ENCODE results near the gene LDAH.

LDAH gene

GRCh38 chr2:20667531-20668401, 155.1 kb downstream of the LDAH start:
- no peak for DNase-seq (ENCODE audit: low read depth in 2 of 2)

DNA sequence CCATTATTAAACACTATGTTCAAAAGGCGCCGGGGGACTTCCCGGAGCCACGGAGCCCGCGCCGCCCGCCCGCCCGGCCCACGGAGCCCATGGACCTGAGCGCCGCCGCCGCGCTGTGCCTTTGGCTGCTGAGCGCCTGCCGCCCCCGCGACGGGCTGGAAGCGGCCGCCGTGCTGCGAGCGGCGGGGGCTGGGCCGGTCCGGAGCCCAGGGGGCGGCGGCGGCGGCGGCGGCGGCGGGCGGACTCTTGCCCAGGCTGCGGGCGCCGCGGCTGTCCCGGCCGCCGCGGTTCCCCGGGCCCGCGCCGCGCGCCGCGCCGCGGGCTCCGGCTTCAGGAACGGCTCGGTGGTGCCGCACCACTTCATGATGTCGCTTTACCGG, 155.8 kb downstream of the LDAH start:
- no peak for DNase-seq (ENCODE audit: low read depth in 2 of 2)

DNA sequence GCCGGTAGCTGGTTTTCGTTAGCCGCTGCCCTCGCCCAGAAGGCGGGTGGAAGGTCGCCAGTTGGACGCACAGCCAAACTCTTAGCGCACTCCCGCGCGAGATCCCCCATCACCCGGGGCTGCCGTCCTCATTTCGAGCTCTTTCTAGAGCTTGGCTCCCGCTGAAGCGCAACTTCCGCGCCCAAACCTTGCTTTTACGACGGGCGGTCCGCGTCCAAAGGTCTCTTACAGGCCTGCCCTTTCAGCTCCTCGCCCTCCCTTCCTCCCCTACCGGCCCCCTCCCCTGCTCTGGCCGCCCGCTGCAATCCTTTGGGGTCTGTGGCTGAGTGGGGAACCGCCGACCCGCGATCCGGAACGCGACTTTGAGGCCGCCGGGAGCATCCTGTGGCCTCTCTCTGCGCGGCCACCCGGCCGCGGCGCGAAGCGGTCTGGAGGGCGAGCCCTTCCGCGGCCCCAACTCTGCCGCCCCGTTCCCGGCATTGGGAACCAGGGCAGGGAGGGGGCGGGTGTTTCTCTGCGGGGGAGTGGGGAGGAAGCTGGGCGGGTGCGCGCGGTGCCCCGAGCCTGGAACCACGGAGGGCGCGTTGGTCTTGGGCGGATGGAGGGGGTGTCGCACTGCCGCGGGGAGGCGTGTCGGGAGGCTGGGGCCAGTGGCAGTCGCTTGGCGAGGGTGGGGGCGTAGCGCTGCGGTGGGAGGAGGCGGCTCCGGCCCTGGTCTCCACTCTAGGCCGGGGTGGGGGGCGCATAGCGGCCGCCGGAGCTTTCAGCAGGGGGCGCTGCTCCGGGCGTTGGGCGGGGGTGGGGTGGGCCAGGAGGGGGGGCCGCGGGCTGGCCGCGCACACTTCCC, 156.4 kb downstream of the LDAH start, which contains the start of gene GDF7:
TSS of gene GDF7 (plus strand) at position 841 of the 847 bp plus-strand sequence. CDS start 96 bp downstream, outside the sequence.
- no peak for DNase-seq (ENCODE audit: low read depth in 2 of 2)

- no peak for DNase-seq (ENCODE audit: low read depth in 2 of 2)
These were observed 156.9 kb downstream of the LDAH start for GRCh38 chr2:20666005-20666303.

DNA sequence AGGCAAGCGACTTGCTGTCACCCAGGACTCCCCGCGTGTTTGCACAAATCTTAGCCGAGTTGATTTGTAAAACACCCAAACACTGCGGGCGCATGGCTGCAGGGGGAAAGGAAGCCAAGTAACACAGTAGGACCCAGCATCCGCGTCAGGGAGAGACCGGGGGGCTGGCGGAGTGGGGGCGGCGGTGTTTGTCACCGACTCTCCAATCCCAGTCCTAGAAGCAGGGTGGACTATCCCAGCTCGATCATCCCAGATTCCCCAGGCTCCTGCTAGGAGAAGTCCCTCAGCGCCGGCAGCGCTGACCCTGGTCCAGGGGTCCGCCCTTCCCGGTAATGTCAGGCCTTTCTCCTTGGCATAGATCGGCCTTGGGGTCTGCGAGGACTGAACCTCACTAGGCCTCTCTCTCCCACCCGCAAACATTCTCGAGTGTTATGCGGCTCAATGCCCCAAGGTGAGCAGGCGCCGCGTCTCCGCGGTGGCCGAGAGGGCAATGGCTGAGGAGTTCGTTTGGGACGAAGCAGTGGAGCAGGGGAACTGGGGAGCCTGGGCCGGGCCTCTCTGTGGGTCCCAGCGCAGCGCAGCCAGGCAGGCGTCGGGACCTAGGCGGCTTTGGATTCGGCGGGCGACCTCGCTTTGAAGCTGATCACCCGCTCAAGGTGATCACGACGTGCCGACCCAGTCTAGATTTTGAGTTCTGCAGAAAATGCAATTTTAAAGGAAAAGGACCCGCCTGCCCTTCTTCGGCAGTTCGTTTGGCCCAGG, 157.5 kb downstream of the LDAH start:
- no peak for DNase-seq (ENCODE audit: low read depth in 2 of 2)

GRCh38 chr2:20664431-20665242, 158.3 kb downstream of the LDAH start:
- DNase-seq (ENCODE audit: low read depth in 2 of 2), result no peak

DNA sequence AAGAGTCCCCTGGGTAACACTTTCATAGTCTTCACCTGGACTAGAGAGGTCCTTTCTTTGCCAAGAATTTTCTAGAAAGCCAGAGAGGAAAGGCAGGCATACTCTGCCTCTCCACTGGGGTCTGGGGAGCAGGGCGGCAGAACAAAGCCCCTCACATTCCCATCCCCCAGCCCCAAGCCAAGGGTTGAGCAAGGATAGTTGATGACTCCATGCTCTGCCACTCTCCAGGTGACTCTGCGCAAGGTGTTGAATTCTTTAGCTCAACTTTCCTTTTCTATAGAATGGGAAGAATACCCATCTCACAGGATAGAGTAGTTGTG, 158.9 kb downstream of the LDAH start:
- no peak for DNase-seq (ENCODE audit: low read depth in 2 of 2)

GRCh38 chr2:20663196-20664070, 159.5 kb downstream of the LDAH start:
- DNase-seq (ENCODE audit: low read depth in 2 of 2), result no peak

- no peak for DNase-seq (ENCODE audit: low read depth in 2 of 2)
These were observed 160.5 kb downstream of the LDAH start for GRCh38 chr2:20662308-20662937.

- DNase-seq (ENCODE audit: low read depth in 2 of 2), result peak; percentile 34 to 45
These were observed 161.2 kb downstream of the LDAH start for GRCh38 chr2:20661421-20662307.

DNA sequence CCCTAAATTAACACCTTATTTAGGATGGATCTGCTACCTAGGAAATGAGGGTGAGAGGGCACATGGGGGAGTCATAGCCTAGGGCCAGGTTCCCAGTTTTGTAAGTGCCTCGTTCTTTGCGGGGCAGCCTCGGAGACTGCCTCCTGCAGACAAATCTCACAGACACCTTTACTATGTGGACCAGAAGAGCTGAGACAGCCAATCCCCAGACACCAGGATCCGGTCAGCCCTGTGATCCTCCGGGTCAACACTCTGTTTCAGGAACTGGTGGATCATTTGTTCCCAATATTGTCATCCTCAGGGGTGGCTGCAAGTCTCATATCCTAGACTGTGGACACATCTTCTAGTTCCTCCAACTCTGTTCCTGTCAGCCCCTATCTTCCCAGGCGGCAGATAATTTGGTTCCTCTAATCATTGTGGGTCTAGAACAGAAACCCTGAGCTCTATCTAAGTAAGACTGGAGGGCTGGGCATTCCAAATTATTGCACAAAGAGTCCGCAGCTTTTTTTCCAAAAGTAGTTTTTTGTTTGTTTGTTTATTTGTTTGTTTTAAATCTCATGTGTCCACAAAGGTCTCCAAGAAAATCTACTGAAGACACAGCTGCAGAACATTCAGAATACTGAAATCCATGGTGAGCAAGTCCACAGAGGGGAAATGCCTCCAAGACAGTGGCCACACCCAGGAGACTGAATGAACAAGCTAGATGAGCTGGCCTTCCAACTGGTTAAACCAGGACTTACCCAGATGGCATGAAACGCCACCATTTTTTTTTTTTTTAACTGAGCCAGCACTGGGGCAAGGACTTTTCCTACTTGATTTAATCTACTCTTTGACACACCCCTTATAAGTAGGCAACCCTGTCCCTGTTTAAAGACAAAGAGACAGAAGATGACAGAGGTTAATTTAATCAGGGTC, 162.1 kb downstream of the LDAH start:
- DNase-seq (ENCODE audit: low read depth in 2 of 2), result no peak

DNA sequence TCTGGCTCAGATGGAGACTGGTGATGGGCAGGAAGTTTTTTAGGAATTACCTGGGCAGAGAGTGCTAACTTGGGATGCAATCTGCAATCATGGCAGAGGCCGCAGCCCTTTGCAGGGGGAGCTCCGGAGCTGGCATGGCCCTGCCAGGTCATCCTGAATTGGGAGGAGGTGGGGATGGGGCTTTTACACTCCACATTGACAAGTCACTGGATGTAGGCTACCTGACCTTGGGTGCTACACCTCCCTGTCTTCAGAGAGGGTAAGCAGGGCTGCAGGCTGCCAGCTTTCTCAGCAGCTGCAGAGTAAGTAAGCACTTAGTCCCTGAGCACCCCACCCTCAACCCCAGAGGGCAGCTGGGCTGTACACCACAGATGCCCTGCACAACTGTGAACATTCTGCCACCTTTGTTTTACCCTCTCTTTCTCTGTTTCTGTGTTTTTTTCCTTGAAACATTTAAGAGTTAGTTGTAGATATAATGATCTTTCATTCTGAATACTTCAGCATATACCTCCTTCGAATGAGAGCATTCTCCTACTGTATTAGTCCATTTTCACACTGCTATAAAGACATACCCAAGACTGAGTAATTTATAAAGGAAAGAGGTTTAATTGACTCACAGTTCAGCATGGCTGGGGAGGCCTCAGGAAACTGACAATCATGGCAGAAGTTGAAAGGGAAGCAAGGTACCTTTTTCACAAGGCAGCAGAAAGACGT, 165.2 kb downstream of the LDAH start:
- DNase-seq (ENCODE audit: low read depth in 2 of 2), result no peak

DNA sequence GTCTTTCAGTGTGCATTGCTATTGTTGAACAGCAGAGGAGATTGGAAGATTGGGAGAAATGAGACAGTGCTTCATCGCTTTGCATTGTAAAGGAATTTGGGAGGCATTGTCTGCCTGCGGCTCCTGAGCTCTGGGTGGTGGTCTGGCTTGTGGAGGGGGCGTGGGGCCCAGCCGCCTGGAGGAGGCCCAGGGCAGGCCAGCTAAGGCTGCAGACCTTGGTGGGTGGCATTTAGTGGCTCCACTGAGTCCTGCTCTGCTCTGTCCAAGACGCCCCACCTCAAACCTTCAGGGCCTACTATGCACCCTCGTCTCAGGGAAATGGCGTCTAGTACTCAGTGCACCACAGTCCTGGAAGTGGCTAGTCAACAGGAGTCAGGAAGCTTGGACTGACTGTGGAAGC, 166.3 kb downstream of the LDAH start:
- no peak for DNase-seq (ENCODE audit: low read depth in 2 of 2)

DNA sequence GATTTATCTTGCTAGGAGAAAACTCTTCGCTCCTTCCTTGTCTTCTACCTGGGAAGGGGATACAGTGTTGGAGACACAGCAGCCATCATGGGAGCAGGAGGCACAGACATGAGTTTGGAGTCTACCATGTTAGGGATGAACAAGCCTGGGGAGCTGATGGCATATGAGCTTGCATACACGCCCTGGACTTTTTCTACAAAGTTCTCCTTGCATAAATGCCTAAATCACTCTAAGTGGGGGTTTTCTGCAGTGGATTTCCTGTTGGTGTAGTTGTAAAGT, 168.4 kb downstream of the LDAH start:
- DNase-seq (ENCODE audit: low read depth in 2 of 2), result no peak

DNA sequence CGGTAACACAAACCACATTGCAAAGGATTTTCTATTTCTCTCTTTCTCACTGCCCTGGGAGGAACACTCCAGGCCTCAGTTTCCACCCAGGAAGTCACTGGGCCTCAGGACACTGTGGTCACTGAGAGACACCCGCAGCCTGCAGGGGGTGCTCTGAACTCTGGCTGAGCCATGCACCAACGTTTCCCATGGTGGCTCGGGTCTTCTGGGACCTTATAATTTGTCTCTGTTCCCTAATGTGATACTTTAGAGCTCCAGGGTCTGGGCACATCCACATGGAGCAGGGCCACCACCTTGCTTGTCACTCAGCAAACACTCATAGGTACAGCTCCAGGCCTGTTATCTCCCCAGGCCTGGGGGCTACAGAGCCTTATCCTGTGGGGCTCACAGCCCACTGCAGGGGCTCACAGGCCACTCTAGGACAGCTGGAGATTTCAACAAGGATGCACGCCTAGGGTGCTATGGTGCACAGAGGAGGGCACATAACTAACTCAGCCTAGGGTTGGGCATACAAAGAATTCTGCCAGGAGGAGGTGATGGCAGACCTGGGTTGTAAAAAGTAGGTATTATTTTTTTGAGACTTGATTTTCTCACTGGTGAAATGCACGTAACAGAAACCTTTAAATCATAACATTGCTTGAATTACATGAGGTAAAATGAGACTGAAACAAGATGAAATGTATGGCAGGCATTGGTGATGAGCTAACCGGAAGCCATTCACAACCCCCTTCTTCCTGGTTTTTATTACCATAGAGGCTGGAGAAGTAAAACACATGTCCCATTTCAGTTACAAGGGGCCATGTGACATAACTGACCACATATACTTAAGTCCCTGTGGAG, 169.0 kb downstream of the LDAH start:
- no peak for DNase-seq (ENCODE audit: low read depth in 2 of 2)

- no peak for DNase-seq (ENCODE audit: low read depth in 2 of 2)
These were observed 170.0 kb downstream of the LDAH start for GRCh38 chr2:20652673-20653575.
